K562 (cell line): Measurements from ENCODE around the gene PPP1CA. TPM values are rescaled to one million over a fixed set of nuclear protein-coding genes. Genes with fewer than 3 reads are reported as not detected.
A peak's percentile ranks its signal among the peaks of the same experiment; 100 is the strongest.

Source experiments
- ATAC-seq: fragments of 200-7000 bp; cut with Tn5 transposase; 3 replicates; pipeline ENCODE4 v1.9.1; 2020; ENCODE audit warnings: moderate library complexity
- BruUV-seq: library from RNA; stranded (reverse); fragments of 400-500 nt; replicated peaks from 2 replicates; lab custom pipeline; 2021; lab: Mats Ljungman, UMichigan
- CTCF ChIA-PET: fragments of 300-600 bp; formaldehyde crosslinking; extraction: SDS; loops from one replicate; lab custom pipeline; 2021; ENCODE audit warnings: low intra/inter-chr PET ratio; lab: Yijun Ruan, JAX
- POLR2A ChIA-PET: fragments of 300-600, 350-650 bp; sonication (Branson Sonifier 250); formaldehyde crosslinking; extraction: SDS; loops from one replicate; lab custom pipeline; 2021; ENCODE audit warnings: antibody characterized with exemption, inconsistent platforms; lab: Yijun Ruan, JAX
- DNase-seq, 4 experiments: peaks; one replicate each; pipeline versions ENCODE4 v3.0.0 to v3.0.0-alpha.2; 2011 to 2018; ENCODE audit warnings: low spot score in 3 of 4, mixed read lengths in 3 of 4; ENCODE audit errors: extremely low read depth in 1 of 4
- FAIRE-seq: peaks from 2 replicates; lab custom pipeline; 2011; peaks lifted over from hg19 to GRCh38; lab: Jason Lieb, UNC
- H2AFZ ChIP-seq: 2 replicates; pipeline ENCODE4 v1.6.0; 2011; ENCODE audit warnings: low read depth, low read length, control low read depth, inconsistent platforms
- H3K27ac ChIP-seq: fragments of 200-600 bp; 3 replicates; pipeline ENCODE4 v1.8.0; 2011; ENCODE audit warnings: low read depth, mild to moderate bottlenecking, control low read depth, inconsistent platforms, low read length, moderate library complexity, mixed read lengths; ENCODE audit errors: extremely low read depth
- H3K27me3 ChIP-seq, 2 experiments: fragments of 300-600 bp in 1 of 2; 2 replicates in 1 of 2; 3 replicates in 1 of 2; pipeline versions ENCODE4 v1.6.0 to v1.8.0; 2011; ENCODE audit warnings: inconsistent platforms in 2 of 2, low read length in 2 of 2, mild to moderate bottlenecking in 1 of 2, mixed read lengths in 1 of 2, moderate library complexity in 1 of 2; ENCODE audit not compliant: control insufficient read depth in 2 of 2, insufficient read depth in 2 of 2
- H3K36me3 ChIP-seq: fragments of 300-600 bp; 3 replicates; pipeline ENCODE4 v1.8.0; 2011; ENCODE audit warnings: mild to moderate bottlenecking, low read length, inconsistent platforms; ENCODE audit not compliant: control insufficient read depth, insufficient read depth
- H3K4me1 ChIP-seq, 2 experiments: fragments of 200-600 bp in 1 of 2; replicated peaks in 1 of 2; 2 replicates in 1 of 2; 3 replicates in 1 of 2; pipeline versions ENCODE4 v1.5.1 to v1.8.0; 2011; ENCODE audit warnings: inconsistent platforms in 2 of 2, low read length in 2 of 2, mild to moderate bottlenecking in 1 of 2, mixed read lengths in 1 of 2, moderate library complexity in 1 of 2; ENCODE audit not compliant: control insufficient read depth in 2 of 2, insufficient read depth in 2 of 2
- H3K4me2 ChIP-seq: 2 replicates; pipeline ENCODE4 v1.6.1; 2011; ENCODE audit warnings: low read length, control low read depth, inconsistent platforms, mixed read lengths; ENCODE audit not compliant: insufficient read depth
- H3K4me3 ChIP-seq: fragments of 200-600 bp; sonication (generic), shearing (Covaris generic); 2 replicates; pipeline ENCODE4 v1.5.1; 2016; ENCODE audit warnings: control low read depth, inconsistent platforms
- H3K79me2 ChIP-seq: fragments of 200-600 bp; 3 replicates; pipeline ENCODE4 v1.8.0; 2011; ENCODE audit warnings: low read length, inconsistent platforms; ENCODE audit not compliant: control insufficient read depth, insufficient read depth
- H3K9ac ChIP-seq, 2 experiments: 2 replicates each; pipeline versions ENCODE4 v1.6.0 to v1.6.1; 2011; ENCODE audit warnings: low read depth in 2 of 2, low read length in 2 of 2, control low read depth in 1 of 2, inconsistent platforms in 1 of 2, mild to moderate bottlenecking in 1 of 2, mixed read lengths in 1 of 2; ENCODE audit not compliant: insufficient read depth in 1 of 2
- H3K9me1 ChIP-seq: one replicate; pipeline ENCODE4 v1.6.0; 2011; ENCODE audit warnings: inconsistent platforms, mild to moderate bottlenecking, low read length, moderate library complexity; ENCODE audit not compliant: control insufficient read depth, insufficient read depth
- H3K9me3 ChIP-seq: replicated peaks from 2 replicates; pipeline ENCODE4 v1.5.1; 2011; ENCODE audit warnings: low read depth, low read length, inconsistent platforms; ENCODE audit not compliant: control insufficient read depth, insufficient read depth
- H4K20me1 ChIP-seq: replicated peaks from 2 replicates; pipeline ENCODE4 v1.6.1; 2011; ENCODE audit warnings: low read length, inconsistent platforms, mixed read lengths; ENCODE audit not compliant: control insufficient read depth, insufficient read depth
- C11orf30 ChIP-seq: fragments of 450-650 bp; IDR thresholded peaks from 2 replicates; pipeline ENCODE4 v1.6.1; 2016; ENCODE audit warnings: low read depth, mild to moderate bottlenecking
- CBX3 ChIP-seq, 2 experiments: IDR thresholded peaks; 1 replicate in 1 of 2; 2 replicates in 1 of 2; pipeline ENCODE4 v1.6.1; 2012; ENCODE audit warnings: inconsistent platforms in 2 of 2, low read length in 2 of 2, borderline replicate concordance in 1 of 2, control low read depth in 1 of 2
- DNMT1 ChIP-seq: fragments of 450-650 bp; IDR thresholded peaks from 2 replicates; pipeline ENCODE4 v1.6.1; 2016; ENCODE audit warnings: antibody characterized with exemption, mild to moderate bottlenecking
- MAFG ChIP-seq: fragments of 450-650 bp; conservative IDR thresholded peaks from 2 replicates; pipeline ENCODE4 v1.6.1; 2016; ENCODE audit warnings: missing genetic modification characterization, missing compliant biosample characterization
- MAFK ChIP-seq: IDR thresholded peaks from 2 replicates; pipeline ENCODE4 v1.6.1; 2011; ENCODE audit warnings: low read length, improper control_type of control experiment
- NELFE ChIP-seq: IDR thresholded peaks from 2 replicates; pipeline ENCODE4 v1.6.1; 2011; ENCODE audit warnings: mild to moderate bottlenecking; ENCODE audit not compliant: insufficient read depth, insufficient read length
- RNF219 ChIP-seq: fragments of 250-450 bp; sonication (Bioruptor Pico); IDR thresholded peaks from 2 replicates; pipeline ENCODE4 v1.5.0; 2022; ENCODE audit warnings: mild to moderate bottlenecking
- SPI1 ChIP-seq: IDR thresholded peaks from 2 replicates; pipeline ENCODE4 v1.6.1; 2011; ENCODE audit warnings: low read depth, low read length, control low read depth, borderline replicate concordance
- SREBF1 ChIP-seq: fragments of 150-350 bp; IDR thresholded peaks from 2 replicates; pipeline ENCODE4 v1.6.1; 2014; ENCODE audit warnings: antibody characterized with exemption, low read depth, low read length, borderline replicate concordance
- STAT5B ChIP-seq: fragments of 250-450 bp; sonication (Bioruptor Pico); IDR thresholded peaks from 2 replicates; pipeline ENCODE4 v1.8.0; 2021; ENCODE audit warnings: mild to moderate bottlenecking, inconsistent platforms
- STAT6 ChIP-seq: sonication (generic); formaldehyde crosslinking; IDR thresholded peaks from 2 replicates; pipeline ENCODE4 v1.8.1; 2023; ENCODE audit warnings: mild to moderate bottlenecking, missing genetic modification reagents
- ZC3H8 ChIP-seq: fragments of 450-650 bp; IDR thresholded peaks from 2 replicates; pipeline ENCODE4 v1.6.1; 2017
- ZNF133 ChIP-seq: fragments of 250-450 bp; sonication (Bioruptor Pico); IDR thresholded peaks from 2 replicates; pipeline ENCODE4 v1.4.0; 2020; ENCODE audit warnings: mild to moderate bottlenecking
- ZNF282 ChIP-seq: sonication (generic); formaldehyde crosslinking; IDR thresholded peaks from 2 replicates; pipeline ENCODE4 v1.8.1; 2023; ENCODE audit warnings: missing genetic modification reagents
- ZNF316 ChIP-seq: fragments of 450-650 bp; IDR thresholded peaks from 2 replicates; pipeline ENCODE4 v1.6.1; 2016
- ZNF354B ChIP-seq: fragments of 250-450 bp; sonication (Bioruptor Pico); IDR thresholded peaks from 2 replicates; pipeline ENCODE4 v1.4.0; 2020
- ZNF655 ChIP-seq: fragments of 250-450 bp; sonication (Bioruptor Pico); IDR thresholded peaks from 2 replicates; pipeline ENCODE4 v1.5.0; 2021
- ZNF778 ChIP-seq: fragments of 450-650 bp; formaldehyde crosslinking; IDR thresholded peaks from 2 replicates; pipeline ENCODE4 v1.4.0; 2020; ENCODE audit warnings: mild to moderate bottlenecking, moderate library complexity
- WGBS: fragments of 100-300 bp; shearing (Covaris generic); methylation state at CpG from one replicate; pipeline ENCODE4 v1.1.6; 2016; ENCODE audit warnings: low coverage, mixed read lengths; ENCODE audit not compliant: insufficient coverage; ENCODE audit errors: missing lambda C conversion rate; 5-methylcytosine and 5-hydroxymethylcytosine counted together
- in situ Hi-C: fragments of 300-500 bp; cut with MboI; formaldehyde crosslinking; loops from 4 replicates; pipeline ENCODE4 v1.15.0; 2018; ENCODE audit warnings: inconsistent platforms, mixed read lengths
- intact Hi-C: fragments of 100-400 bp; cut with micrococcal nuclease; formaldehyde crosslinking; loops from 2 replicates; pipeline ENCODE4 v1.14.2; 2022
- polyA plus RNA-seq, 8 experiments: library from polyadenylated mRNA; depleted of rRNA in 4 of 8; stranded (reverse) in 5 of 8; unstranded in 3 of 8; fragments of >200 nt; fragmentation: Nextera tagmentation in 2 of 8; fragmentation: Illumina TruSeq in 1 of 8; extraction: Ambion mirVana in 2 of 8; extraction: Trizol in 1 of 8; gene quantifications; 2 replicates each; pipeline versions ENCODE4 v1.2.1 to v1.2.3, GENCODE V29; 2011 to 2014; ENCODE audit warnings: inconsistent platforms in 1 of 8, missing spikeins in 1 of 8
- total RNA-seq, 7 experiments: library from RNA; depleted of rRNA in 6 of 7; stranded (reverse); fragments of >200 nt in 6 of 7; fragmentation: Illumina TruSeq in 2 of 7; extraction: Trizol in 2 of 7; gene quantifications; 2 replicates each; pipeline versions ENCODE4 v1.2.1 to v1.2.3, GENCODE V29; 2011 to 2021; ENCODE audit warnings: low replicate concordance in 1 of 7

PPP1CA gene
- total and polyA plus RNA-seq, 9 of the 15 experiments (the other 6 are each of a cell fraction or from before 2014, with no cell fraction given) = 18.2 to 242 (median 188) TPM

- BruUV-seq = no TSS peak
- ATAC-seq (no peak), DNase-seq (no peak), FAIRE-seq (no peak)
- ChIA-PET POLR2A (interaction anchor here (0.6 to 1.3 kb wide), 5 partner anchors 10 to 15 kb away, joined by 3 to 4 read pairs (median 3); partner anchors contain the start of gene PTPRCAP), CTCF (no interaction called here)
- no peak overlapping the region for H3K27ac ChIP-seq
- in situ Hi-C loops (no loop called here), intact Hi-C loops (no loop called here)
- H3K4me2 ChIP-seq = no peak overlapping the region
- no peaks in the 10 kb centered on the region for H3K27me3 ChIP-seq
- no peak overlapping the region for H3K4me3 ChIP-seq
- H2AFZ ChIP-seq = no peak overlapping the region
- no peaks in the 10 kb centered on the region for H4K20me1 ChIP-seq
- H3K9ac ChIP-seq = no peak overlapping the region
- H3K4me1 ChIP-seq = peaks cover 7 to 33% of the 10 kb centered on the region in 2 experiments; a peak in 4 of 5 replicates
- H3K9me1 ChIP-seq = no peaks in the 10 kb centered on the region
- H3K36me3 ChIP-seq = no peaks in the 10 kb centered on the region
- H3K9me3 ChIP-seq = no peaks in the 10 kb centered on the region
- H3K79me2 ChIP-seq = peaks cover 8% of the 10 kb centered on the region
- 46% methylated on average over 9 of the region's 9 CpGs for WGBS
- TF ChIP-seq C11orf30 = peak; percentile 78
- TF ChIP-seq ZNF133 (CRISPR knock-in tag) = no peak
- TF ChIP-seq DNMT1 = no peak
- TF ChIP-seq SREBF1 = no peak
- TF ChIP-seq ZNF655 (CRISPR knock-in tag) = no peak
- TF ChIP-seq STAT5B (CRISPR knock-in tag) = no peak
- peak; percentile 46 for TF ChIP-seq MAFG (tag)
- TF ChIP-seq STAT6 = no peak
- TF ChIP-seq ZNF778 (CRISPR knock-in tag) = no peak
- peak; percentile 43 for TF ChIP-seq MAFK
- TF ChIP-seq ZNF282 (CRISPR knock-in tag) = no peak
- TF ChIP-seq ZNF316 = peak; percentile 84
- TF ChIP-seq CBX3 (IDR thresholded peaks at IDR 0.05; ENCODE audit: borderline replicate concordance in 1 of 2, low read length in 2 of 2) = no peak
- no peak for TF ChIP-seq RNF219 (CRISPR knock-in tag)
- peak; percentile 83 for TF ChIP-seq SPI1
- no peak for TF ChIP-seq ZC3H8
- TF ChIP-seq ZNF354B (CRISPR knock-in tag) = no peak
- TF ChIP-seq NELFE = no peak
Measured at GRCh38 chr11:67449116-67449844, 47.6 kb upstream of the PPP1CA start.
